Testis (tissue), 3 donors: ENCODE results near the gene TXLNA. TPM values are rescaled to one million over a fixed set of nuclear protein-coding genes. Genes with fewer than 3 reads are reported as not detected.

ENCODE experiments used
- DNase-seq: peaks from one replicate; pipeline ENCODE4 v3.0.0-alpha.2; 2019
- H3K27ac ChIP-seq, 2 donors: fragments of 200-600 bp; sonication (generic); one replicate each; pipeline ENCODE4 v1.5.1; 2019
- H3K27me3 ChIP-seq: fragments of 200-600 bp; sonication (generic); one replicate; pipeline ENCODE4 v1.5.1; 2019
- H3K36me3 ChIP-seq: fragments of 200-600 bp; sonication (generic); one replicate; pipeline ENCODE4 v1.5.1; 2017; ENCODE audit warnings: low read depth; ENCODE audit errors: missing control alignments
- H3K4me1 ChIP-seq: fragments of 200-600 bp; sonication (generic); one replicate; pipeline ENCODE4 v1.5.1; 2019
- H3K4me3 ChIP-seq, 2 donors: fragments of 200-600 bp; sonication (generic); one replicate each; pipeline ENCODE4 v1.5.1; 2017 to 2019
- H3K9me3 ChIP-seq: fragments of 200-600 bp; sonication (generic); one replicate; pipeline ENCODE4 v1.5.1; 2017
- POLR2A ChIP-seq: fragments of 450-650 bp; IDR thresholded peaks from one replicate; pipeline ENCODE4 v1.6.1; 2017; ENCODE audit warnings: antibody characterized with exemption, mild to moderate bottlenecking, moderate library complexity
- WGBS, 2 donors: methylation state at CpG; one replicate each; pipeline ENCODE4 v1.1.5; 2018; 5-methylcytosine and 5-hydroxymethylcytosine counted together
- intact Hi-C: fragments of 100-400 bp; cut with DNase I; formaldehyde crosslinking; loops from one replicate; pipeline ENCODE4 v1.15.1; 2023; ENCODE audit warnings: low total_unique reads
- polyA plus RNA-seq: library from polyadenylated mRNA; stranded (reverse); fragments of 350-450 nt; fragmentation: Illumina TruSeq; extraction: RNeasy Lipid Tissue Mini Kit (QIAGEN cat#74804); gene quantifications from one replicate; pipeline ENCODE4 v1.2.3, GENCODE V29; 2014; ENCODE audit warnings: low read depth, low replicate concordance; ENCODE audit not compliant: insufficient read depth
- total RNA-seq, 2 donors: library from RNA; depleted of rRNA; stranded (reverse); fragments of >200 nt; gene quantifications; one replicate each; pipeline ENCODE4 v1.2.3, GENCODE V29; 2016
- TF ChIP-seq, protein P1 (sequence below), 3 experiments: fragments of 450-650 bp in 2 of 3; fragments of 200-600 bp in 1 of 3; sonication (generic) in 1 of 3; IDR thresholded peaks; one replicate each; pipeline ENCODE4 v1.5.1; 2016 to 2019; ENCODE audit warnings: antibody characterized with exemption in 3 of 3, mild to moderate bottlenecking in 2 of 3, moderate library complexity in 1 of 3

Gene TXLNA
- total and polyA plus RNA-seq, 3 donors from 2014 or later, result 52.6 to 69.2 (median 67.6) TPM

DNA sequence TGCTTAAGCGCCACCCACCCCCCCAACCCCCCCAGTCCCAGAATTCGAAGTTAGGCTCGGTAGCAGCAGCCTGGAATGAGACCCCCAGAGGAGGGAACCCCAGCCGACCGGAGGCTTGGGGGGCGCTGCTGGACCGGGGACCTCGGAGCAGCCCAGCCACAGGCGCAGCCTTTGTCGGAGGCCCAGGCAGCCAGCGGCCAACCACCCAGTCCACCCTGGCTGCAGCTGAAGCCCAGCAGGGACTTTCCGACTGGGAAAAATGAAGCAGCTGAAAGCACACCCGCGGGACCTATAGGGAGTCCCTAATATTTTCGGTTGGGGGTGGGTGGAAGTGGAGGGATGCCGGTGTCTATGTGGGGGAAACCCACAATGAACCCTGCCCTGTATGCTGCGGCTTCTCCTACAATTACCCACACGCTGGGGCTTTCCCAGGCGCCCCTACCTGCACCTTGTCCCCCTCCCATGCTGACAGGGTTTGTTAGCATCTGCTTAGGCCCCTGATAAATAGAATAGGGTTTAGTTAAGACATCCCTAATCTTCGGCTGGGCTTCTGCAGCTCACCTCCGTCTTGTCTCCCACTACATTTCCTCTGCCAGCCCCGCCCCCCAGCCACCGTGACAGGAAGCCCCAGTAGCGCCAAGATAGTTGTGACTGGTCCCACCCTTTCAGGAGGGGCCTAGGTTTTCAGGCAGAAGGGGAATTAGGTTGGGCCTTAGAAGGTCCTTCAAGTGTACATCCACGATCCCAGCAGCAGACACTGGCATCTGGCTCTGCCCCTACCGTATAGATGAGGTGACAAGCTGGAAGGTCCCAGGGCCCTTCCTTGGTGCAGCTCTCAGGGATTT lies 21.8 kb downstream of the TXLNA start:
- Histone ChIP-seq H3K27ac (peak overlapping the region; percentile 71 to 94), H3K4me1 (peaks cover 50% of the 10 kb centered on the region), H3K27me3 (no peaks in the 10 kb centered on the region), H3K4me3 (peak overlapping the region; percentile 63 to 68), H3K9me3 (no peaks in the 10 kb centered on the region), H3K36me3 (no peaks in the 10 kb centered on the region)
- TF ChIP-seq, protein P1, sequence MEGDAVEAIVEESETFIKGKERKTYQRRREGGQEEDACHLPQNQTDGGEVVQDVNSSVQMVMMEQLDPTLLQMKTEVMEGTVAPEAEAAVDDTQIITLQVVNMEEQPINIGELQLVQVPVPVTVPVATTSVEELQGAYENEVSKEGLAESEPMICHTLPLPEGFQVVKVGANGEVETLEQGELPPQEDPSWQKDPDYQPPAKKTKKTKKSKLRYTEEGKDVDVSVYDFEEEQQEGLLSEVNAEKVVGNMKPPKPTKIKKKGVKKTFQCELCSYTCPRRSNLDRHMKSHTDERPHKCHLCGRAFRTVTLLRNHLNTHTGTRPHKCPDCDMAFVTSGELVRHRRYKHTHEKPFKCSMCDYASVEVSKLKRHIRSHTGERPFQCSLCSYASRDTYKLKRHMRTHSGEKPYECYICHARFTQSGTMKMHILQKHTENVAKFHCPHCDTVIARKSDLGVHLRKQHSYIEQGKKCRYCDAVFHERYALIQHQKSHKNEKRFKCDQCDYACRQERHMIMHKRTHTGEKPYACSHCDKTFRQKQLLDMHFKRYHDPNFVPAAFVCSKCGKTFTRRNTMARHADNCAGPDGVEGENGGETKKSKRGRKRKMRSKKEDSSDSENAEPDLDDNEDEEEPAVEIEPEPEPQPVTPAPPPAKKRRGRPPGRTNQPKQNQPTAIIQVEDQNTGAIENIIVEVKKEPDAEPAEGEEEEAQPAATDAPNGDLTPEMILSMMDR (IDR thresholded peaks at IDR 0.05), result no peak
- no peak for TF ChIP-seq POLR2A
- WGBS, 2 donors, result 4 to 7% methylated on average over 8 to 26 of the region's 26 CpGs
- intact Hi-C loops, result no loop called here
- peak; percentile 90 for DNase-seq

DNA sequence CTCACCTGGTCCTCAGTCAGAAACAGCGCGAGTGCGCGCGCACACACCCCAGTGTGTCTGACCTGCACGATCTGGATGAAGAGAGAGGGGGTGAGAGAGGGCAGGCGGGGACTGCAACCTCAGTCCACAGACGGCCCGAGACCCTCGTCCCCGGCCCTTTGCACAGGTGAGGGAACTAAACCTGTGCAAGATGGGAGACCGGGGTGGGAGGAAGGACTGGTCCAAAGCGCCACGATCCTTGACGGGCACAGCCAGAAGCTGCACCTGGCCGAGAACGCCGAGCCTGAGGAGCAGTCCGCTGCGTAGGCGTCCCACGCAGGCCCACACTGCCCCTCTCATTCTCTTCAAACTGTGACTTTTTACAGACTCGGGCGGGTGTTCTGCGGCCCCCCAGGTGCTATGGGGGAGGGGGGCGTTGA lies 25.5 kb downstream of the TXLNA start:
- no peaks in the 10 kb centered on the region for H3K27me3 ChIP-seq
- no peaks in the 10 kb centered on the region for H3K9me3 ChIP-seq
- H3K36me3 ChIP-seq, result no peaks in the 10 kb centered on the region
- TF ChIP-seq, protein P1 (IDR thresholded peaks at IDR 0.05), result no peak
- no peak for TF ChIP-seq POLR2A
- 23 to 28% methylated on average over 24 to 26 of the region's 26 CpGs for WGBS, 2 donors
- intact Hi-C loops, result no loop called here
- peaks cover 40% of the 10 kb centered on the region for H3K4me1 ChIP-seq
- peak overlapping the region; percentile 71 for H3K4me3 ChIP-seq
- H3K27ac ChIP-seq, result peak overlapping the region; percentile 57 to 77
- DNase-seq, result no peak

DNA sequence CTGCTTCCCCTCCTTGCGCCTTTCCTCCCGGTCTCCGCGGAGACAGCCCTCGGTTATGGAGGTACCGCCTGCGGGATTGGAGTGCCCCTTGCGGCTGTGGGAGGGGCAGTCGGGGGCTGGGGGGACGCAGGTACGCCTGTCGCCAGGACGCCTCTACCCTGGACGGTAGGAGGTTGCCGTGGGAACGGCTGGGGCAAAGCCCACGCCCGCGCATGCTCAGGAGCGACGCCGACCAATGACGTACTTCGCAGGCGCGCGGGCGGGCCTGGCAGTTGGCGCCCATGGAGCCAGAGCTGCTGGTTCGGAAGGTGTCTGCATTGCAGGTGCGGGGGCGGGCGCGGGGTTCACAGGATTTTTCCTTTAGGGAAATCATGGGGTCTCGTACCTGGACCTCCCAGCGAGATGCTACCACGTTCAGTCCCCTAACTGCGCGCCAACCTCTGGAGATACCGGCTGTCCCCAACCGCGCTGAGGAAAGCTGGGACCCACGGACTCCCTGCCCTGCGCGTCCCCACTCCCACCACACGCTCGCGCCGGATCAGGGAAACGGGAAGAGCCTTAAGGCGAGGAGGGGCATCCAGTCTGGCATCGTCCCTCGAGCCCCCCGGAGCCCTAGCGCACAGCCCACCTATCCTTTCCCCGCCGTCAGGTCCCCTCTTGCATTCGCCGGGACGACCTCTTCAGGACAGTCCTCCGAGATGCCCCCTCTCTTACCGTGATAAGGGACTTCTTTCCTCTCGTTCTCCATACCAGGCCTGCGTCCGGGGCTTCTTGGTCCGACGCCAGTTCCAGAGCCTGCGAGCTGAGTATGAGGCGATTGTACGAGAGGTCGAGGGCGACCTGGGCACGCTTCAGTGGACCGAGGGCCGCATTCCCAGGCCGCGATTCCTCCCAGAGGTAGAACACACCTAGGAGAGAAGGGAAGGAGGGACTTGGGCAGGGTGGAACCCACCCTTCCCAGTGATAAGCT lies 26.2 kb downstream of the TXLNA start, which contains the start of gene IQCC:
IQCC (plus strand) TSS at position 271 of the 970 bp plus-strand sequence; CDS start at position 282, 11 bp downstream.
- H3K36me3 ChIP-seq, result no peaks in the 10 kb centered on the region
- H3K27ac ChIP-seq, result peak within 1 kb of the TSS; percentile 57 to 77
- peak; percentile 92 for DNase-seq
- TF ChIP-seq POLR2A, result no peak
- TF ChIP-seq, protein P1 (IDR thresholded peaks at IDR 0.05), result peak in 1 of 3 experiments; percentile 14
- intact Hi-C loops, result no loop called here
- H3K27me3 ChIP-seq, result no peaks in the 10 kb centered on the region
- H3K4me3 ChIP-seq, result peak within 1 kb of the TSS; percentile 71
- no peaks in the 10 kb centered on the region for H3K9me3 ChIP-seq
- H3K4me1 ChIP-seq, result peaks cover 40% of the 10 kb centered on the region
- WGBS, 2 donors, result 1 to 2% methylated on average over 30 to 77 of the region's 77 CpGs

DNA sequence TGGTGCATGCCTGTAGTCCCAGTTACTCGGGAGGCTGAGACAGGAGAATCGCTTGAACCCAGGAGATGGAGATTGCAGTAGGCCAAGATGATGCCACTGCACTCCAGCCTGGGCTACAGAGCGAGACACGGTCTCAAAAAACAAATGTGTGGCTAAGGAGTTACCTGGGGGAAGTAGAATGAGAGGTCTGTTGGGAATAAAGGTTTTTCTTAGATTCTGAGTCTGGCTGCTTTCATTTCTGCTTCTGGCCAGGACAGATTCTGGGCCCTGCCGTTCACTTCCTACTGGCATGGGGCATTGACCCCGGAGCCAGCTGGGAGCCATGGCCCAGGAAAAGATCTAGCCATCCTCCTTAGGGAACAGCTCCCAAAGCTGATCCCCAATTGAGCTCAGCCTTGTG lies 29.0 kb downstream of the TXLNA start:
- H3K9me3 ChIP-seq, result no peaks in the 10 kb centered on the region
- intact Hi-C loops, result no loop called here
- H3K4me3 ChIP-seq, result no peak overlapping the region
- H3K27ac ChIP-seq, result no peak overlapping the region
- no peaks in the 10 kb centered on the region for H3K27me3 ChIP-seq
- TF ChIP-seq, protein P1 (IDR thresholded peaks at IDR 0.05), result no peak
- TF ChIP-seq POLR2A, result no peak
- H3K4me1 ChIP-seq, result peaks cover 29% of the 10 kb centered on the region
- 85 to 95% methylated on average over 6 of the region's 6 CpGs for WGBS, 2 donors
- H3K36me3 ChIP-seq, result no peaks in the 10 kb centered on the region
- no peak for DNase-seq
